Retinal pigment epithelial cell (primary cell): ENCODE data around the gene LSM3.

ENCODE experiments used
- DNase-seq: peaks from one replicate; pipeline ENCODE4 v3.0.0-alpha.2; 2010; ENCODE audit warnings: low read depth
- H3K4me3 ChIP-seq: 2 replicates; pipeline ENCODE4 v1.5.1; 2011; ENCODE audit warnings: mild to moderate bottlenecking, low read length, control low read depth, moderate library complexity
- CTCF ChIP-seq: conservative IDR thresholded peaks from 2 replicates; pipeline ENCODE4 v1.5.1; 2011; ENCODE audit warnings: low read depth, low read length, control low read depth, inconsistent platforms

Gene LSM3

GRCh38 chr3:14230729-14231128, 52.1 kb downstream of the LSM3 start:
- no peak for TF ChIP-seq CTCF
- no peak overlapping the region for H3K4me3 ChIP-seq

GRCh38 chr3:14231145-14231990, 52.8 kb downstream of the LSM3 start:
- TF ChIP-seq CTCF: no peak
- DNase-seq: no peak
- H3K4me3 ChIP-seq: no peak overlapping the region

More at GRCh38 chr3:14230729-14231128, 52.1 kb downstream of the LSM3 start:
- no peak for DNase-seq

- DNase-seq: no peak
- TF ChIP-seq CTCF: no peak
- no peak overlapping the region for H3K4me3 ChIP-seq
Measured at GRCh38 chr3:14231998-14232501, 53.4 kb downstream of the LSM3 start.

GRCh38 chr3:14234251-14235002, 55.8 kb downstream of the LSM3 start:
- no peak for DNase-seq
- no peak overlapping the region for H3K4me3 ChIP-seq
- TF ChIP-seq CTCF: no peak

GRCh38 chr3:14235003-14235911, 56.6 kb downstream of the LSM3 start:
- H3K4me3 ChIP-seq: no peak overlapping the region
- DNase-seq: no peak
- no peak for TF ChIP-seq CTCF

GRCh38 chr3:14235912-14236295, 57.3 kb downstream of the LSM3 start:
- no peak for TF ChIP-seq CTCF
- no peak for DNase-seq
- no peak overlapping the region for H3K4me3 ChIP-seq
